SW480 (cell line): ENCODE data around the gene PDSS1.

Experiments
- DNase-seq: peaks from one replicate; pipeline ENCODE4 v3.0.0-alpha.2; 2016; ENCODE audit warnings: low spot score

Gene PDSS1

GRCh38 chr10:26699631-26700030 lies 2.1 kb downstream of the PDSS1 start:
- no peak for DNase-seq

- no peak for DNase-seq
Observed at GRCh38 chr10:26700884-26701630, 3.6 kb downstream of the PDSS1 start.

- no peak for DNase-seq
Observed at GRCh38 chr10:26703096-26703495, 5.6 kb downstream of the PDSS1 start.

GRCh38 chr10:26703974-26704373 lies 6.5 kb downstream of the PDSS1 start:
- no peak for DNase-seq

GRCh38 chr10:26706206-26706605 lies 8.7 kb downstream of the PDSS1 start:
- no peak for DNase-seq

GRCh38 chr10:26706936-26707335 lies 9.4 kb downstream of the PDSS1 start:
- DNase-seq: no peak

GRCh38 chr10:26711324-26711723 lies 13.8 kb downstream of the PDSS1 start:
- DNase-seq: no peak

GRCh38 chr10:26714415-26715136 lies 17.1 kb downstream of the PDSS1 start:
- DNase-seq: peak; percentile 8

- DNase-seq: no peak
Observed at GRCh38 chr10:26715137-26715487, 17.6 kb downstream of the PDSS1 start.

GRCh38 chr10:26717476-26717875 lies 20.0 kb downstream of the PDSS1 start:
- no peak for DNase-seq

- no peak for DNase-seq
Observed at GRCh38 chr10:26721561-26721960, 24.1 kb downstream of the PDSS1 start.

GRCh38 chr10:26723016-26723415 lies 25.5 kb downstream of the PDSS1 start:
- no peak for DNase-seq

GRCh38 chr10:26725837-26726727 lies 28.6 kb downstream of the PDSS1 start:
- DNase-seq: peak; percentile 62

GRCh38 chr10:26727005-26727404 lies 29.5 kb downstream of the PDSS1 start:
- DNase-seq: no peak

GRCh38 chr10:26728957-26729356 lies 31.5 kb downstream of the PDSS1 start:
- no peak for DNase-seq

- no peak for DNase-seq
Observed at GRCh38 chr10:26729395-26729794, 31.9 kb downstream of the PDSS1 start.

GRCh38 chr10:26730552-26730951 lies 33.1 kb downstream of the PDSS1 start:
- DNase-seq: no peak

- DNase-seq: no peak
Observed at GRCh38 chr10:26733750-26734568, 36.5 kb downstream of the PDSS1 start.

- DNase-seq: no peak
Observed at GRCh38 chr10:26735435-26735834, 37.9 kb downstream of the PDSS1 start.

GRCh38 chr10:26737730-26738129 lies 40.2 kb downstream of the PDSS1 start:
- no peak for DNase-seq

- no peak for DNase-seq
Observed at GRCh38 chr10:26738301-26738911, 40.9 kb downstream of the PDSS1 start.
